Small intestine (tissue), 7 donors: Measurements from ENCODE around the gene PTPRB. TPM values are rescaled to one million over a fixed set of nuclear protein-coding genes. Genes with fewer than 3 reads are reported as not detected.

Source experiments
- DNase-seq, 2 donors: peaks; one replicate each; pipeline versions ENCODE4 v3.0.0 to v3.0.0-alpha.2; 2013
- FAIRE-seq: peaks from 2 replicates; lab custom pipeline; 2012; peaks lifted over from hg19 to GRCh38; lab: Jason Lieb, UNC
- H3K27ac ChIP-seq, 3 donors: one replicate each; pipeline ENCODE4 v1.5.1; 2013; ENCODE audit warnings: low read length in 2 of 3, mild to moderate bottlenecking in 2 of 3, control low read depth in 1 of 3, inconsistent platforms in 1 of 3, low read depth in 1 of 3, moderate library complexity in 1 of 3
- H3K27me3 ChIP-seq, 3 donors: one replicate each; pipeline ENCODE4 v1.6.1; 2013; ENCODE audit warnings: low read length in 3 of 3, inconsistent platforms in 1 of 3; ENCODE audit not compliant: control insufficient read depth in 3 of 3, insufficient read depth in 3 of 3
- H3K36me3 ChIP-seq, 3 donors: one replicate each; pipeline ENCODE4 v1.6.1; 2013; ENCODE audit warnings: low read length in 3 of 3, inconsistent platforms in 1 of 3, low read depth in 1 of 3, mild to moderate bottlenecking in 1 of 3, moderate library complexity in 1 of 3; ENCODE audit not compliant: control insufficient read depth in 3 of 3, insufficient read depth in 2 of 3
- H3K4me1 ChIP-seq, 3 donors: one replicate each; pipeline ENCODE4 v1.6.1; 2013; ENCODE audit warnings: low read length in 2 of 3, inconsistent platforms in 1 of 3, low read depth in 1 of 3, mild to moderate bottlenecking in 1 of 3, moderate library complexity in 1 of 3; ENCODE audit not compliant: control insufficient read depth in 3 of 3, insufficient read depth in 2 of 3
- H3K4me3 ChIP-seq, 3 donors: one replicate each; pipeline ENCODE4 v1.5.1; 2013; ENCODE audit warnings: low read length in 3 of 3, control low read depth in 1 of 3, inconsistent platforms in 1 of 3, low read depth in 1 of 3, mild to moderate bottlenecking in 1 of 3, moderate library complexity in 1 of 3
- H3K9me3 ChIP-seq, 2 donors: one replicate each; pipeline ENCODE4 v1.6.1; 2013; ENCODE audit warnings: low read depth in 1 of 2, low read length in 1 of 2; ENCODE audit not compliant: control insufficient read depth in 2 of 2, insufficient read depth in 1 of 2
- WGBS, 3 donors: extraction: QIAGEN DNeasy Blood & Tissue Kit; methylation state at CpG; one replicate each; pipeline ENCODE4 v1.1.7; 2013; 5-methylcytosine and 5-hydroxymethylcytosine counted together
- polyA plus RNA-seq, 4 donors: library from polyadenylated mRNA; stranded (reverse) in 3 of 4; unstranded in 1 of 4; fragments of 200-250 nt in 3 of 4; fragments of 120-200 nt in 1 of 4; gene quantifications; one replicate each; pipeline versions ENCODE4 v1.2.1 to v1.2.3, GENCODE V29; 2013
- donor health status: healthy with polysubstance abuse.
- donor health status: control.
- donor health status: control.
- donor health status: Bipolar disorder and iron deficiency.
- donor health status: healthy.

Gene PTPRB
- polyA plus RNA-seq, 4 donors = 1.8 to 24.4 (median 3.3) TPM

GRCh38 chr12:70664465-70664881 is 27.2 kb upstream of the PTPRB start:
- Histone ChIP-seq H3K36me3 (no peaks in the 10 kb centered on the region), H3K27me3 (no peaks in the 10 kb centered on the region), H3K4me3 (no peak overlapping the region), H3K4me1 (no peaks in the 10 kb centered on the region), H3K27ac (no peak overlapping the region), H3K9me3 (no peaks in the 10 kb centered on the region)
- FAIRE-seq (no peak), DNase-seq (no peak)
- 58 to 82% (median 75%) methylated on average over 7 of the region's 7 CpGs for WGBS, 3 donors

GRCh38 chr12:70663838-70664237 is 26.6 kb upstream of the PTPRB start:
- 88 to 97% (median 91%) methylated on average over 1 of the region's 1 CpG for WGBS, 3 donors

GRCh38 chr12:70661466-70662161 is 24.4 kb upstream of the PTPRB start:
- DNase-seq (no peak), FAIRE-seq (no peak)
- no peaks in the 10 kb centered on the region for H3K4me1 ChIP-seq
- whole genome bisulfite sequencing, 3 donors = 63 to 70% (median 68%) methylated on average over 8 of the region's 8 CpGs
- H3K36me3 ChIP-seq = no peaks in the 10 kb centered on the region
- H3K27me3 ChIP-seq = no peaks in the 10 kb centered on the region
- no peaks in the 10 kb centered on the region for H3K9me3 ChIP-seq
- H3K27ac ChIP-seq = no peak overlapping the region
- no peak overlapping the region for H3K4me3 ChIP-seq

More at GRCh38 chr12:70663838-70664237, 26.6 kb upstream of the PTPRB start:
- Histone ChIP-seq H3K27ac (no peak overlapping the region), H3K27me3 (no peaks in the 10 kb centered on the region), H3K9me3 (no peaks in the 10 kb centered on the region), H3K4me1 (no peaks in the 10 kb centered on the region), H3K36me3 (no peaks in the 10 kb centered on the region), H3K4me3 (no peak overlapping the region)
- FAIRE-seq = no peak
- no peak for DNase-seq

GRCh38 chr12:70660620-70661219 is 23.5 kb upstream of the PTPRB start:
- FAIRE-seq (no peak), DNase-seq (peak in 1 of 2 donors; percentile 7)
- Histone ChIP-seq H3K36me3 (no peaks in the 10 kb centered on the region), H3K27ac (no peak overlapping the region), H3K27me3 (no peaks in the 10 kb centered on the region), H3K9me3 (no peaks in the 10 kb centered on the region), H3K4me1 (no peaks in the 10 kb centered on the region), H3K4me3 (no peak overlapping the region)
- 72 to 80% (median 79%) methylated on average over 5 of the region's 5 CpGs for WGBS, 3 donors

- FAIRE-seq (no peak), DNase-seq (no peak)
- WGBS, 3 donors = 94 to 96% (median 96%) methylated on average over 5 of the region's 5 CpGs
- Histone ChIP-seq H3K27me3 (no peaks in the 10 kb centered on the region), H3K36me3 (no peaks in the 10 kb centered on the region), H3K4me3 (no peak overlapping the region), H3K9me3 (no peaks in the 10 kb centered on the region), H3K4me1 (no peaks in the 10 kb centered on the region), H3K27ac (no peak overlapping the region)
These were observed 22.9 kb upstream of the PTPRB start for GRCh38 chr12:70660002-70660604.

- DNase-seq (no peak), FAIRE-seq (no peak)
- Histone ChIP-seq H3K36me3 (no peaks in the 10 kb centered on the region), H3K9me3 (no peaks in the 10 kb centered on the region), H3K27me3 (no peaks in the 10 kb centered on the region), H3K4me3 (no peak overlapping the region), H3K4me1 (no peaks in the 10 kb centered on the region), H3K27ac (no peak overlapping the region)
- WGBS, 3 donors = 92 to 95% (median 93%) methylated on average over 6 of the region's 6 CpGs
These were observed 21.9 kb upstream of the PTPRB start for GRCh38 chr12:70659077-70659606.

GRCh38 chr12:70657616-70658286 is 20.5 kb upstream of the PTPRB start:
- FAIRE-seq (no peak), DNase-seq (no peak)
- Histone ChIP-seq H3K27ac (no peak overlapping the region), H3K27me3 (no peaks in the 10 kb centered on the region), H3K4me1 (no peaks in the 10 kb centered on the region), H3K9me3 (no peaks in the 10 kb centered on the region), H3K36me3 (no peaks in the 10 kb centered on the region), H3K4me3 (no peak overlapping the region)
- 71 to 82% (median 78%) methylated on average over 4 of the region's 4 CpGs for WGBS, 3 donors

GRCh38 chr12:70652451-70652850 is 15.2 kb upstream of the PTPRB start:
- 84 to 97% (median 96%) methylated on average over 1 of the region's 1 CpG for WGBS, 3 donors
- H3K36me3 ChIP-seq = no peaks in the 10 kb centered on the region
- DNase-seq = no peak
- peaks cover 0 to 2% (median 0%) of the 10 kb centered on the region in 3 donors for H3K27me3 ChIP-seq
- H3K9me3 ChIP-seq = no peaks in the 10 kb centered on the region
- H3K27ac ChIP-seq = no peak overlapping the region
- peaks cover 0 to 4% (median 0%) of the 10 kb centered on the region in 3 donors for H3K4me1 ChIP-seq
- no peak overlapping the region for H3K4me3 ChIP-seq
- no peak for FAIRE-seq
